Measurements from ENCODE around the gene PHLDA3. TPM values are rescaled to one million over a fixed set of nuclear protein-coding genes. Genes with fewer than 3 reads are reported as not detected.

The PHLDA3 gene
- total RNA-seq, 1 donor = 68.6 TPM

- no peak overlapping the region for H3K4me3 ChIP-seq (ENCODE audit: low read depth, low read length)
- DNase-seq (ENCODE audit: low read depth) = no peak
- TF ChIP-seq CTCF (IDR thresholded peaks at IDR 0.05; ENCODE audit: insufficient read depth, low read length) = no peak
Measured at GRCh38 chr1:201448990-201449389, 20.0 kb downstream of the PHLDA3 start.

- TF ChIP-seq CTCF (IDR thresholded peaks at IDR 0.05; ENCODE audit: insufficient read depth, low read length) = peak; percentile 86
- peak; percentile 79 for DNase-seq (ENCODE audit: low read depth)
- H3K4me3 ChIP-seq (ENCODE audit: low read depth, low read length) = no peak overlapping the region
Measured at GRCh38 chr1:201447903-201448871, 20.8 kb downstream of the PHLDA3 start.

- DNase-seq (ENCODE audit: low read depth) = no peak
- H3K4me3 ChIP-seq (ENCODE audit: low read depth, low read length) = no peak overlapping the region
- no peak for TF ChIP-seq CTCF (IDR thresholded peaks at IDR 0.05; ENCODE audit: insufficient read depth, low read length)
Measured at GRCh38 chr1:201445310-201445709, 23.7 kb downstream of the PHLDA3 start.

- no peak for TF ChIP-seq CTCF (IDR thresholded peaks at IDR 0.05; ENCODE audit: insufficient read depth, low read length)
- no peak for DNase-seq (ENCODE audit: low read depth)
- no peak overlapping the region for H3K4me3 ChIP-seq (ENCODE audit: low read depth, low read length)
Measured at GRCh38 chr1:201444792-201445191, 24.2 kb downstream of the PHLDA3 start.

- no peak for DNase-seq (ENCODE audit: low read depth)
- H3K4me3 ChIP-seq (ENCODE audit: low read depth, low read length) = no peak overlapping the region
- TF ChIP-seq CTCF (IDR thresholded peaks at IDR 0.05; ENCODE audit: insufficient read depth, low read length) = no peak
Measured at GRCh38 chr1:201443747-201444146, 25.2 kb downstream of the PHLDA3 start.

GRCh38 chr1:201436969-201437368 lies 32.0 kb downstream of the PHLDA3 start:
- no peak for TF ChIP-seq CTCF (IDR thresholded peaks at IDR 0.05; ENCODE audit: insufficient read depth, low read length)
- H3K4me3 ChIP-seq (ENCODE audit: low read depth, low read length) = no peak overlapping the region
- no peak for DNase-seq (ENCODE audit: low read depth)

Measured in fibroblast of the aortic adventitia (primary cell).